GM12878 (cell line): ENCODE measurements around the gene PIAS1. TPM values are rescaled to one million over a fixed set of nuclear protein-coding genes. Genes with fewer than 3 reads are reported as not detected.

Experiments used
- BACH1 ChIP-seq: fragments of 450-650 bp; IDR thresholded peaks from 2 replicates; pipeline ENCODE4 v1.6.1; 2017; ENCODE audit warnings: mild to moderate bottlenecking, borderline replicate concordance
- CBX5 ChIP-seq: sonication (generic); IDR thresholded peaks from 2 replicates; pipeline ENCODE4 v1.6.1; 2016; ENCODE audit warnings: low read depth, moderate library complexity, mild to moderate bottlenecking, inconsistent platforms
- CHD2 ChIP-seq: IDR thresholded peaks from 2 replicates; pipeline ENCODE4 v1.6.1; 2011; ENCODE audit warnings: low read depth, low read length, improper control_type of control experiment, borderline replicate concordance
- CREB1 ChIP-seq: IDR thresholded peaks from 2 replicates; pipeline ENCODE4 v1.6.1; 2012; ENCODE audit warnings: low read depth, mild to moderate bottlenecking, inconsistent platforms
- CREM ChIP-seq: IDR thresholded peaks from 2 replicates; pipeline ENCODE4 v1.6.1; 2014; ENCODE audit warnings: antibody characterized with exemption, low read depth
- CUX1 ChIP-seq: IDR thresholded peaks from 2 replicates; pipeline ENCODE4 v1.6.1; 2012; ENCODE audit warnings: improper control_type of control experiment, low read depth, low read length; ENCODE audit not compliant: insufficient replicate concordance
- HDAC2 ChIP-seq: fragments of 200-600 bp; sonication (generic); IDR thresholded peaks from 2 replicates; pipeline ENCODE4 v1.6.1; 2017
- HDAC6 ChIP-seq: fragments of 200-600 bp; sonication (generic); IDR thresholded peaks from one replicate; pipeline ENCODE4 v1.8.0; 2017; ENCODE audit warnings: antibody characterized with exemption; ENCODE audit not compliant: unreplicated experiment
- JUNB ChIP-seq: IDR thresholded peaks from 2 replicates; pipeline ENCODE4 v1.6.1; 2016; ENCODE audit warnings: antibody characterized with exemption, mild to moderate bottlenecking
- KLF5 ChIP-seq: fragments of 450-650 bp; IDR thresholded peaks from 2 replicates; pipeline ENCODE4 v1.6.1; 2014; ENCODE audit warnings: mild to moderate bottlenecking; ENCODE audit not compliant: partially characterized antibody
- MYC ChIP-seq: IDR thresholded peaks from 2 replicates; pipeline ENCODE4 v1.6.1; 2011; ENCODE audit warnings: mild to moderate bottlenecking, low read length, moderate library complexity, inconsistent platforms; ENCODE audit not compliant: insufficient read depth, insufficient replicate concordance, insufficient read length, severe bottlenecking
- NRF1 ChIP-seq: conservative IDR thresholded peaks from 2 replicates; pipeline ENCODE4 v1.6.1; 2011; ENCODE audit warnings: mild to moderate bottlenecking, low read depth, low read length, improper control_type of control experiment
- POLR2AphosphoS2 ChIP-seq: IDR thresholded peaks from 2 replicates; pipeline ENCODE4 v1.6.1; 2011; ENCODE audit warnings: low read depth, mild to moderate bottlenecking, low read length, improper control_type of control experiment, moderate library complexity
- POU2F2 ChIP-seq: IDR thresholded peaks from 3 replicates; pipeline ENCODE4 v1.6.1; 2011; ENCODE audit warnings: low read depth, mild to moderate bottlenecking, low read length, borderline replicate concordance
- REST ChIP-seq: IDR thresholded peaks from 2 replicates; pipeline ENCODE4 v1.6.1; 2012; ENCODE audit warnings: mild to moderate bottlenecking, low read depth, low read length
- SIX5 ChIP-seq: IDR thresholded peaks from 2 replicates; pipeline ENCODE4 v1.6.1; 2011; ENCODE audit warnings: mild to moderate bottlenecking, low read depth, low read length, moderate library complexity; ENCODE audit not compliant: severe bottlenecking
- SMC3 ChIP-seq: IDR thresholded peaks from 2 replicates; pipeline ENCODE4 v1.6.1; 2011; ENCODE audit warnings: low read length, improper control_type of control experiment, borderline replicate concordance
- YBX1 ChIP-seq: fragments of 450-650 bp; IDR thresholded peaks from 2 replicates; pipeline ENCODE4 v1.6.1; 2016; ENCODE audit warnings: antibody characterized with exemption
- polyA plus RNA-seq, 11 experiments: library from polyadenylated mRNA; depleted of rRNA in 4 of 11; unstranded in 6 of 11; stranded (reverse) in 5 of 11; fragments of >200 nt; fragmentation: Nextera tagmentation in 4 of 11; fragmentation: Illumina TruSeq in 1 of 11; extraction: Ambion mirVana in 4 of 11; extraction: Trizol in 1 of 11; gene quantifications; 1 replicate in 1 of 11; 2 replicates in 10 of 11; pipeline versions ENCODE4 v1.2.1 to v1.2.3, GENCODE V29; 2011 to 2016; ENCODE audit warnings: inconsistent platforms in 2 of 11, missing spikeins in 2 of 11, low read depth in 1 of 11
- total RNA-seq, 4 experiments: library from RNA; depleted of rRNA in 3 of 4; stranded (reverse); fragments of >200 nt in 3 of 4; fragmentation: Illumina TruSeq in 1 of 4; extraction: Trizol in 1 of 4; gene quantifications; 2 replicates each; pipeline versions ENCODE4 v1.2.1 to v1.2.3, GENCODE V29; 2013 to 2021

The PIAS1 gene
- total and polyA plus RNA-seq, 10 of the 15 experiments (the other 5 are each of a cell fraction or from before 2014, with no cell fraction given): 20.2 to 96.3 (median 37.0) TPM

- no peak for TF ChIP-seq MYC
- TF ChIP-seq HDAC2: no peak
- TF ChIP-seq KLF5: no peak
- no peak for TF ChIP-seq CHD2
- TF ChIP-seq POLR2AphosphoS2: no peak
- TF ChIP-seq HDAC6: no peak
- TF ChIP-seq YBX1: no peak
- 0 out of 2 replicates have a peak, but pooled peaks have one; percentile 39 for TF ChIP-seq CREB1
- TF ChIP-seq CREM: 0 out of 2 replicates have a peak, but pooled peaks have one; percentile 47
- no peak for TF ChIP-seq CBX5
- TF ChIP-seq POU2F2: no peak
- no peak for TF ChIP-seq REST
- no peak for TF ChIP-seq SMC3
- no peak for TF ChIP-seq CUX1
- no peak for TF ChIP-seq JUNB
- TF ChIP-seq SIX5: no peak
- no peak for TF ChIP-seq NRF1
- TF ChIP-seq BACH1: no peak
- TF ChIP-seq, all 136 proteins: peak for 9
Observed at GRCh38 chr15:68209735-68210408, 155.8 kb downstream of the PIAS1 start (continued).
